ENCODE measurements around the gene PRR23E.

- TF ChIP-seq, protein P1, sequence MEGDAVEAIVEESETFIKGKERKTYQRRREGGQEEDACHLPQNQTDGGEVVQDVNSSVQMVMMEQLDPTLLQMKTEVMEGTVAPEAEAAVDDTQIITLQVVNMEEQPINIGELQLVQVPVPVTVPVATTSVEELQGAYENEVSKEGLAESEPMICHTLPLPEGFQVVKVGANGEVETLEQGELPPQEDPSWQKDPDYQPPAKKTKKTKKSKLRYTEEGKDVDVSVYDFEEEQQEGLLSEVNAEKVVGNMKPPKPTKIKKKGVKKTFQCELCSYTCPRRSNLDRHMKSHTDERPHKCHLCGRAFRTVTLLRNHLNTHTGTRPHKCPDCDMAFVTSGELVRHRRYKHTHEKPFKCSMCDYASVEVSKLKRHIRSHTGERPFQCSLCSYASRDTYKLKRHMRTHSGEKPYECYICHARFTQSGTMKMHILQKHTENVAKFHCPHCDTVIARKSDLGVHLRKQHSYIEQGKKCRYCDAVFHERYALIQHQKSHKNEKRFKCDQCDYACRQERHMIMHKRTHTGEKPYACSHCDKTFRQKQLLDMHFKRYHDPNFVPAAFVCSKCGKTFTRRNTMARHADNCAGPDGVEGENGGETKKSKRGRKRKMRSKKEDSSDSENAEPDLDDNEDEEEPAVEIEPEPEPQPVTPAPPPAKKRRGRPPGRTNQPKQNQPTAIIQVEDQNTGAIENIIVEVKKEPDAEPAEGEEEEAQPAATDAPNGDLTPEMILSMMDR (IDR thresholded peaks at IDR 0.05; ENCODE audit: poor library complexity, severe bottlenecking), result no peak
- TF ChIP-seq SMC3 (conservative IDR thresholded peaks at IDR 0.05; ENCODE audit: poor library complexity) (no peak), POLR2AphosphoS5 (IDR thresholded peaks at IDR 0.05) (no peak), TAF1 (IDR thresholded peaks at IDR 0.05; ENCODE audit: low read depth) (no peak), EZH2 (IDR thresholded peaks at IDR 0.05; ENCODE audit: borderline replicate concordance, insufficient read depth, low read length, poor library complexity, severe bottlenecking) (no peak), RAD21 (conservative IDR thresholded peaks at IDR 0.05) (no peak), MXI1 (conservative IDR thresholded peaks at IDR 0.05; ENCODE audit: poor library complexity, severe bottlenecking) (no peak)
Measured at GRCh38 chr3:127214975-127215374, 22.0 kb downstream of the PRR23E start.
